HepG2 (cell line): Measurements from ENCODE around the gene SYT17.

Experiments
- BRCA1 ChIP-seq: sonication (generic); formaldehyde crosslinking; IDR thresholded peaks from 2 replicates; pipeline ENCODE4 v1.4.0; 2020; ENCODE audit warnings: missing genetic modification reagents
- CBX2 ChIP-seq, 2 experiments: fragments of 200-600 bp in 1 of 2; sonication (generic); formaldehyde crosslinking in 1 of 2; IDR thresholded peaks; 2 replicates each; pipeline versions ENCODE4 v1.7.0 to v1.8.1; 2018 to 2022; ENCODE audit warnings: low read depth in 2 of 2, low read length in 1 of 2, mild to moderate bottlenecking in 1 of 2, missing genetic modification reagents in 1 of 2
- DPF2 ChIP-seq: sonication (generic); formaldehyde crosslinking; IDR thresholded peaks from 2 replicates; pipeline ENCODE4 v1.4.0; 2020; ENCODE audit warnings: mild to moderate bottlenecking, low read depth, missing genetic modification reagents, borderline replicate concordance
- MAF1 ChIP-seq: sonication (generic); formaldehyde crosslinking; IDR thresholded peaks from 2 replicates; pipeline ENCODE4 v1.5.0; 2020; ENCODE audit warnings: missing genetic modification reagents, borderline replicate concordance
- MED8 ChIP-seq: sonication (generic); formaldehyde crosslinking; IDR thresholded peaks from 2 replicates; pipeline ENCODE4 v1.8.1; 2023; ENCODE audit warnings: mild to moderate bottlenecking, missing genetic modification reagents; ENCODE audit not compliant: insufficient replicate concordance
- NR3C1 ChIP-seq: sonication (generic); formaldehyde crosslinking; IDR thresholded peaks from 2 replicates; pipeline ENCODE4 v1.4.0; 2020; ENCODE audit warnings: missing genetic modification reagents
- POLR2AphosphoS2 ChIP-seq: IDR thresholded peaks from 2 replicates; pipeline ENCODE4 v1.6.1; 2011; ENCODE audit warnings: low read depth, low read length, improper control_type of control experiment
- SCMH1 ChIP-seq: sonication (generic); formaldehyde crosslinking; IDR thresholded peaks from 2 replicates; pipeline ENCODE4 v1.9.0; 2021; ENCODE audit warnings: missing genetic modification reagents, mild to moderate bottlenecking, borderline replicate concordance
- SP1 ChIP-seq, 2 experiments: fragments of 450-650 bp in 1 of 2; sonication (generic) in 1 of 2; formaldehyde crosslinking in 1 of 2; IDR thresholded peaks; 2 replicates each; pipeline versions ENCODE4 v1.4.0 to v1.6.1; 2016 to 2020; ENCODE audit warnings: missing genetic modification reagents in 1 of 2
- SRSF9 ChIP-seq: fragments of 200-400 bp; formaldehyde crosslinking; IDR thresholded peaks from 2 replicates; pipeline ENCODE4 v1.6.1; 2018; ENCODE audit warnings: borderline replicate concordance, mild to moderate bottlenecking, low read depth, low read length; ENCODE audit not compliant: insufficient read depth, poor library complexity, severe bottlenecking
- SSRP1 ChIP-seq: IDR thresholded peaks from 2 replicates; pipeline ENCODE4 v1.6.1; 2016; ENCODE audit warnings: control low read depth
- TBP ChIP-seq: sonication (generic); formaldehyde crosslinking; IDR thresholded peaks from 2 replicates; pipeline ENCODE4 v1.5.0; 2020; ENCODE audit warnings: missing genetic modification reagents
- TF ChIP-seq, protein P1 (sequence below): sonication (generic); formaldehyde crosslinking; conservative IDR thresholded peaks from 2 replicates; pipeline ENCODE4 v1.8.1; 2023; ENCODE audit warnings: missing genetic modification reagents
- TF ChIP-seq, protein P2 (sequence below): sonication (generic); formaldehyde crosslinking; IDR thresholded peaks from 2 replicates; pipeline ENCODE4 v1.4.0; 2020; ENCODE audit warnings: missing genetic modification reagents

GRCh38 chr16:19308392-19308791 lies 140.4 kb downstream of the SYT17 start:
- TF ChIP-seq, protein P1, sequence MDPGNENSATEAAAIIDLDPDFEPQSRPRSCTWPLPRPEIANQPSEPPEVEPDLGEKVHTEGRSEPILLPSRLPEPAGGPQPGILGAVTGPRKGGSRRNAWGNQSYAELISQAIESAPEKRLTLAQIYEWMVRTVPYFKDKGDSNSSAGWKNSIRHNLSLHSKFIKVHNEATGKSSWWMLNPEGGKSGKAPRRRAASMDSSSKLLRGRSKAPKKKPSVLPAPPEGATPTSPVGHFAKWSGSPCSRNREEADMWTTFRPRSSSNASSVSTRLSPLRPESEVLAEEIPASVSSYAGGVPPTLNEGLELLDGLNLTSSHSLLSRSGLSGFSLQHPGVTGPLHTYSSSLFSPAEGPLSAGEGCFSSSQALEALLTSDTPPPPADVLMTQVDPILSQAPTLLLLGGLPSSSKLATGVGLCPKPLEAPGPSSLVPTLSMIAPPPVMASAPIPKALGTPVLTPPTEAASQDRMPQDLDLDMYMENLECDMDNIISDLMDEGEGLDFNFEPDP (CRISPR knock-in tag), result no peak
- TF ChIP-seq BRCA1 (CRISPR knock-in tag), result no peak
- TF ChIP-seq SP1 (IDR thresholded peaks at IDR 0.05), result no peak
- TF ChIP-seq SP1 (CRISPR knock-in tag; IDR thresholded peaks at IDR 0.05), result no peak
- no peak for TF ChIP-seq SCMH1 (CRISPR knock-in tag)
- TF ChIP-seq NR3C1 (CRISPR knock-in tag), result no peak
- TF ChIP-seq CBX2 (IDR thresholded peaks at IDR 0.05; ENCODE audit: low read depth, low read length), result no peak
- no peak for TF ChIP-seq CBX2 (CRISPR knock-in tag; IDR thresholded peaks at IDR 0.05; ENCODE audit: low read depth)
- TF ChIP-seq SRSF9, result no peak
- no peak for TF ChIP-seq MAF1 (CRISPR knock-in tag)
- no peak for TF ChIP-seq TBP (CRISPR knock-in tag)
- TF ChIP-seq SSRP1 (CRISPR knock-in tag), result no peak
- no peak for TF ChIP-seq MED8 (CRISPR knock-in tag)
- TF ChIP-seq POLR2AphosphoS2, result no peak
- TF ChIP-seq, protein P2, sequence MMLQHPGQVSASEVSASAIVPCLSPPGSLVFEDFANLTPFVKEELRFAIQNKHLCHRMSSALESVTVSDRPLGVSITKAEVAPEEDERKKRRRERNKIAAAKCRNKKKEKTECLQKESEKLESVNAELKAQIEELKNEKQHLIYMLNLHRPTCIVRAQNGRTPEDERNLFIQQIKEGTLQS, result no peak
- no peak for TF ChIP-seq DPF2 (CRISPR knock-in tag)
